Fibroblast of skin of back (primary cell): ENCODE results near the gene SMARCAL1.
A peak's percentile ranks its signal among the peaks of the same experiment; 100 is the strongest.

ENCODE experiments used
- DNase-seq: peaks from one replicate; pipeline ENCODE4 v3.0.0-alpha.2; 2013

Gene SMARCAL1

DNA sequence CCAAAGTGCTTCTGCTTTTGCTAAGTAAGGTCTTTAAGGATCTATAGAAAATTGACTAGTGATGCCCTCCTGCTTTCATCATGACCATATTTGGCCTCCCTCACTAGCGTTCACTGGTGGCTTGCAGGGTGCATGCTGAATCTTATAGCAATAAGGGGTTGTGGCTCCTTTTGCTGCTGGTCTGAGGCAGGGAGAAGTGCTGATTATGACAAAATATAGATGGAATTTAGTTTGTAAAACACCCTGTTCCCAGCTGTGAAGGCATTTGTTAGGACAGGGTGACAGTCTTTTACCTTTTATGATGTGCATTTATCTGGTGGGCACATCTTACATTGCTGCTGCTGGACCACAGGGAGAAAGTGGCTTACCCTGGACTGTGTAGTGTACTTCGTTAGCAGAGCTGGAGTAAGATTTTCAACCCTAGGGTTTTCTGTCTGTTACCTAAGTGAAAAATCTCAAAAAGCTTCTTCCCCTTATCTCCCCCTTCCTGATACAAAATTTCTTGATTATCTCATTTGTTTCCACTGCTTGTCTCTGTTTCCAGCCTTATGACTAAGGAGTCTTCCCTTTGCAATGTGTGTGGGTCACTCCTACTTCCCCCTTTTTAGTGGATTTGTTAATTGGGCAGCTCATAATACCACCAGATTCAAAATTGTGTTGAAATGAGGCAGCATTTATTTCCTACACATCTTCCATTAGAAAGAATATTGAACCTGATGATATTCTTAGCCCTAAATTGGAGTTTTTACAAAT is 65.2 kb downstream of the SMARCAL1 start:
- DNase-seq: no peak

DNA sequence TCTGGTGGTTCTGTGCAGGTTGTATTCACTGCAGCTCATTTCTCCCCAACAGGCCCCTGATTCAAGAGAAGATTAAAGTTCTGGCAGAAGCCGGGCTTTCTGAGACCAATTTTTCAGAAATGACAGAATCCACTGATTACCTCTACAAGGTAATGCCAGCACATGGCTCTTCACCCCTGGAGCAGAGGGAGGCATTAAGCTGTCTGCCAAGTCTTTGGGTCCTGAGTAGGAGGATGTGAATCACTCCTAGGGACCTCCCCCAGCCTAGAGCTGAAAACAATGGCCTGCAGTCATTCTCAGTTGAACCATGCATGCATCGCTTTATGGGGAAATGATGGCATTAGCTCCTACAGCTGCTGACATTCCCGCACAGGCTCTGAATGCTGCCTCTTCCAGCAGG is 65.9 kb downstream of the SMARCAL1 start:
- DNase-seq: peak; percentile 64

DNA sequence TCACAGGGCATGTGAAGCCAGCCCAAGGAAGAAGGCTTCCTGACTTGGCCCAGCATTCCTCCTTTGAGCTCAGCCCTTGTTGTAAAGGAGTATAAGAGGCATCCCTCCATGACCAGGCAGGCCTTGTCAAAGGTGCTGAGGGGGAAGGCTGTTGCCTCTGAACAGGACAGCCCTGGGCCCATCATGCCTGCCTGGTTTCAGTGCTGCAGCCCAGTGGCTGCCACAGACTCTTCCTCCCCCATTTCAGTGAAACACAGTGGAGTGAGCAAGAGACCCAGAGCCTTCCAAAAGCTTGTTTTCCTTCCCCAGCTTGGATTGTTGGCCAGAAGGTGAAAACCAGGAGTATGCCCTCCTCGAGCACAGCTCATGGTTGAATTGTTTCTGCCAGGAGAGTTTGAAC is 66.5 kb downstream of the SMARCAL1 start:
- DNase-seq: no peak

DNA sequence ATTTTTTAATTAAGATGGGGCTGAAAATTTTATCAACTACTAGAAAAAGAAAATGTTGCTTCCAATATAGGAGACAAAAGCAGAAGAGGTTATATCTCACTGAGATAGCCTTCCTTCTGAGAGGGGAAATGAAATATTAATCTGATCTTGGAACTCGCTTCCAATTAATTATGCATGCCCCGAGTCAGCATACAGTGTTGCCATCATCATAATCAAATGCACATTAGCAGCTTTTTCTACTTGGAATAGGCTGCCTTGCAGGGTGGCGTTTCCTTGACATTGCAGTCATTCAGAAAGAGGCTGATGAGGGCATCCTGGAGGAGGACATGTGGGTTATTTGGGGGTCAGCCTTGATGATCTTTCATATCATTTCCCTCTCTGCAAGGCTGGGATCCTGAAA is 67.9 kb downstream of the SMARCAL1 start:
- DNase-seq: no peak

DNA sequence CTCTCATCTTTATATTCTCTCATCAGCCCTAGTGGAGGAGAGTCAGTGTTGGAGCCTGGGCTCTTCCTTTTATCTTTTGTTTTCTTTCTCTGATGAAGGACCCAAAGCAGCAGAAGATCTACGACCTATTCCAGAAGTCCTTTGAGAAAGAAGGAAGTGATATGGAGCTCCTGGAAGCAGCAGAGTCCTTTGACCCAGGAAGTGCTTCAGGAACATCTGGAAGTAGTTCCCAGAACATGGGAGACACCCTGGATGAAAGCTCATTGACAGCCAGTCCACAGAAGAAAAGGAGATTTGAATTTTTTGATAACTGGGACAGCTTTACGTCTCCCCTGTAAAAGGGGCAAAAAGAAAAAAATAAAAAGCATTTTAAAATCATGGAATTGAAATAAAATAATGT is 70.4 kb downstream of the SMARCAL1 start:
- no peak for DNase-seq

DNA sequence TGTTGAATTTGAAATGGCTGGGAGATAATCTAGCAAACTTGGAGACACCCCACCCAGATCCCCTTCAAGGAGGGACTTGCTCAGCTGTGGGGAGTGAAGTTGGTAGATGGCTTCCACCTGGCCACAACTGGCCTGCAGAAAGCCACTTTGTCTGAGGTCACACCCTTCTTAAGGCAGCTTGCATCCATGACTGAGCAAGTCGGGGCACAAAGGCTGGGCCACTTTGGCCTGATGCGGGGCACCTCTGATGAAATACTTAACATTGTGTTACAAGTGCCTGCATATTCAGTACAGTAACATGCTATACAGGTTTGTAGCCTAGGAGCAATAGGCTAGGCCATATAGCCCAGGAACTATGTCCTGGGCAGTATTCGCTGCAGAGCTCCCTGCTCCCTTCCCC is 73.0 kb downstream of the SMARCAL1 start:
- no peak for DNase-seq

DNA sequence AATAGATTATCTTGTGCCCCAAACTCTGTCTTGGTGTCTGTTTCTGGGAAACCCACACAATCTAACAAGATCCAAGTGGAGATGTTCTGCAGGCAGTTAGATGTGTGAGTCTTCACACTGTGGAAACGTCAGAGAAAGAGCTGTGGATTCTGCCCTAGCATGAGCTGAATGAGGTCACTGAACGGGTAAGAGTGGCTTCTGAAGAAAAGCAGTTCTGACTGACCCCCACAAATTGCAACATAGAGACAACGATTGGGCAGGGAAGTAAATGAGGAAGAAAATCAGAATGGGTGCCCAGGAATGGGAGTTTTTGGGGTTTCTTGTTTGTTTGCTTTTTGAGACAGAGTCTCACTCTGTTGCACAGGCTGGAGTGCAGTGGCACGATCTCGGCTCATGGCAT is 73.5 kb downstream of the SMARCAL1 start:
- no peak for DNase-seq

DNA sequence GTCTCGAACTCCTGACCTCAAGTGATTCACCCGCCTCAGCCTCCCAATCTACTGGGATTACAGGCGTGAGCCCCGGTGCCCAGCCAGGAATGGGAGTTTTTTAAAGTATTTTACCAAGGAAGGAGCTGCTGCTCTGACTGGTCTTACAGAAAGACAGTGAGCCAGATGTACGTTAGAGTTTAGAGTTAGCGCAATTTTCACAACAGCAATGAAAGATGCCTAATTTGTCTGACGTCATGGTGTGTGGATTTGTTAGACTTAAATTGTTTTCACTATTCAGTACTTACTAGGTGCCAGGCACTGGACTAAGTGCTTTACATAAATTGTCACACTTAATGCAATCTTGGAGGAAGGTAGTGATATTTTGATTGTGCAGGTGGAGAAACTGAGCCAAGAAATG is 74.0 kb downstream of the SMARCAL1 start:
- DNase-seq: no peak

DNA sequence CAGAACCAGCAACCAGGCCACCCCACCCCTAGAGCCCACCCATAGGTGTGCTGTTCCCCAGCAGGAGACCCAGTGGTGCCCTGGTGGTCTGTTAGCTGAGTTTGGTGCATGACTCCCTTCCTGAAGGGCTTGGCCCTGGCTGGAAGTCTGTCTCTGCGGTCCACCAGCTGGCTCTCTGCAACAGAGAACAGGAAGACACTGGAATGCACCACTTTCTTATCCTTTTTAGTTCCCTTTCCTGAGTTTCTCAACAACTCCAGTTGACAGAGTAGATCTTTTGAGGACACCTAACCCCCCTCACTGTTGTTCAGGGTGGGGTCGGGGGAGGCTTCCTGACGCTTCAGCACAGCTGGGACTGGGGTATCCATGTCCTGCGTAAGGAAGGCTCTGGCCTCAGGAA is 74.4 kb downstream of the SMARCAL1 start:
- no peak for DNase-seq

DNA sequence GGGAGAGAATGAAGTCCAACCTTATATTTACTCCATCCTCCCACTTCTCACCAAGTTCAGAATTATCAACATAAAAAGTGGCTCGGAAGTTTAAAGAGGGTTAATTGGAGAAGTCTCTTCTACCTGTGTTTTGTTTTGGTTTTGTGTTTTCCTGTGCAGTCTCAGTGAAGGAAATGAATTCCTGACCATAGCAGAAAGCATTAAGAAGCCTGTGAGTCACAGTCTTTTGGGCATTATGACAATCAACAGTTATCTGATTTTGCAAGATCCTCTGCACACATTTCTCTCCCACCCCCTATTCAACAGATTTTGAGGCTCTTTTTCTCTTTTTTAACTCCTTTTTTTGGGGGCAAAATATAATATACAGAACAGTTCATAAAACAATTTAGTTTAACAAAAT is 77.8 kb downstream of the SMARCAL1 start:
- DNase-seq: peak; percentile 70

DNA sequence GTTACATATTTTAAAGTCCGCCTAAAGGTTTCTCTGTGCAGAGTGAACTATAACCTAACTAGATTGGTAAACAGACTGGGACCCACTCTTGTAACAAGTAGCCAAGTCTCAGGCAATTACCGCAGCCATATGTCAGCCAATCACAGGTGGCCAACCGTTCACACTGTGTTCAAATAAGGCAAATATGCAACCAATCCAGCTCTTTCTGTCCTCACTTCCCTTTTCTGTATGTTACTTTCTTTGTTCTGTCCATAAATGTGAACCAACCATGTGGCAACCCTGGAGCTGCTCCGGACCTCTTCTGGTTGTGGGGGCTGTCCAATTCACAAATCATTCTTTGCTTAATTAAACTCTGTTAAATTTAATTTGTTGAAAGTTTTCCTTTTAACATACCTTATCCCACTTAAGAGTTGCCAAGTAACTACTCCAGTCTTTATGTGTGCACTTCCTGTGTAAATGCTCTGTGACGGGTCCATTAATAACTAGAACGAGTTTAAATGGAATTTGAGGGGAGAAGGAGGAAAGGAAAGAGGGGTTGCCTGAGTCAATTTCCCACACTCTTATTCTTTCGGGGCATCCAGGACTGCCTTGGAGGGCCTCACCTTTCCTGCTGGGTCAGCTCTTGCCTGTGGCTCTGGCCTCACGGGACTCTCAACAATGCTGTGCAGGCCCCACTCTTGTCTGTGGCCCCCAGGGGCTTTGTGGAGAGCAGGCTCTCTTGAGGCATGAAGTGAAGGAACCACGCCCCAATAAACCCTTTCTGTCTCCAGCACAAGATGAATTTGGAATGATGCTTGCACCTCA is 79.7 kb downstream of the SMARCAL1 start:
- no peak for DNase-seq

DNA sequence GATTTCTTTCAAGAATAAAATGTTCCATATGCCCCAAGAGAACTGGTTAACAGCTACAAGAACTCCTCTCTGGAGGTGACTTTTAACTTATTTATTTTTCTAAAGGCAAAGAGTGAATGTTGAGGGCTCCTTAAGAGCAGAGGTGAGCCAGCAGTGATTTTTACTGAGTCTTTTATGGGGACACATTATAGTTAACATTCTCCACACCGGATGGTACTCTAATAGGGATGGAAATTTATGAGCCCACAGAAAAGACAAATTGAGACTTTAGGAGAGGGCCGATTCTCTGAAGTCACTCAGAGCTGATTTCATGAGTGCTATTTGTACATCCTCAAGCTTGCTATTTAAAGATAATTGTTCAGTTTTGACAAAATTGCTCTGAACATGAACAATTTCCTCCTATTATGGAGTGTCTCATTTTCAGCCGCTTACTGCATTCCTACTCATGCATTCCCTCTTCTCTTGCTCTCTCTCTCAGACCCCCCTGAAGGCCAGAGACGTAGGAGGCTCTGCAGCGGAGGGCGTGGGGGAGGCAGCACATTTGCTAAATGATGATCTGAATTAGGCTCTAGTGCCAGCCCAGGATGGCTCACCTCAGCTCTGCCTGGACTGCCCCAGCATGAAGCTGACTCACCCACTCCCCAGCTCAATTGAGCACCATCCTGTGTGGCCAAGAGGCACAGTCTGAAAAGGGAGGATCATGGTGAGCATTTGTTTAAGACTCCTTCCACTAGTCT is 80.5 kb downstream of the SMARCAL1 start:
- DNase-seq: peak; percentile 92

DNA sequence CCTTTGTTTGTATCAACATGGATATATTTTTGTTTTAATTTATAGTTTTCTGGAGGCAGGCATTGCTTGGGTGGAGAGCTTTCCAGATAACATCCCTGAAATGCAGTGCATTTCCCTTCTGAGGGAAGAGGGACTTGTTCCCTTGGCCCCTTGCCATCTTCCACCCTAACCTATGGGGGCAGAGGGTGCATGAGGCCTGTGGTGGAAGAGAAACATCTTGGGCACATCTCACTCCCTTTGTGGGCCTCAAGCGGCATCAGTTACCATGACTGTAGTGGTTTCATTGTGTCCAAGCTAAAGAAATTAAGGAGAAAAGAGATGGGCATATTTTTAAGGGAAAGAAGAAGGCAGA is 81.0 kb downstream of the SMARCAL1 start:
- DNase-seq: no peak

DNA sequence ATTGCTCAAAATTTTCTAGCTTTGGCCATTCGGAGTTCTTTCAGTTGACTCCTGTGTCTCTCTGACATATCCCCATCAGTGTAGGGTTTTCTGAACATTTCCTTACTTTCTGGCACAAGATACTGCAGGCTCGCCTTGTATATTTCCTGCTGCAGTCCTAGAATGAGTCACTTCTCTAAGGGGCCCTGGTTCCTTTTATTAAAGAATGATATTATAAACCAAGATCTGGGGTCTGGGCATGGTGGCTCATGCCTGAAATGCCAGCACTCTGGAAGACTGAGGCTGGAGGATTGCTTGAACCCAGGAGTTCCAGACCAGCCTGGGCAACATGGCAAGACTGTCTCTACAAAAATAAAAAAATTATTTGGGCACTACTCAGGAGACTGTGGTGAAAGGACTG is 83.4 kb downstream of the SMARCAL1 start:
- DNase-seq: peak; percentile 66

DNA sequence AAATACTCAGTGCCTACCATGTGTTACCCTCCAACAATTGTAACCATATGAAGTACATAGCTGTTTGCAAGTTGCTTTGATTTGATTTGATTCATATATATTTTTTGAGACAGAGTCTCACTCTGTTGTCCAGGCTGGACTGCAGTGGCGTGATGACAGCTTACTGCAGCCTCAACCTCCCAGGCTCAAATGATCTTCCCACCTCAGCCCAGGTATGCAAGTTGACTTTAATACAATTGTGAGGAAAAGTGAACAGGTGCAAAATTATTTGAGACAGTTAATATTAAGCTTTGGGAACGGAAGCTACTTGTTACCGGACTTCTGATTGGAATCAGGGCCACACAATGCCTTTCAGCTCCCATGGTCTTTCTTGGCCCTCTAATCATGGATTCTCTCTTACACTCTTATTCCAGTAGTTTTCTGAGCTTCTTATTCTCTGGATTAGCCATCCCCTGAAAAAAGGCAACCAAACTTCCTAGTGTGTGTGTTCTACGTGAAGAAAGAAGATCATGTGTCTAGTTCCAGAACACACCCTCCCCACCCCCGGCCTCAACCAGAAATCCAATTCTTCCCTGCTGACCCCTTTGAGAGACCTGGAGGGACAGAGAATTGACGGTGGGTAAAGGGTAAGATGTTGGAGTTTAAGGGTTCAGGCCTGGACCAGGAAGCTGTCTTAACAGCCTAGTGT is 85.2 kb downstream of the SMARCAL1 start:
- no peak for DNase-seq

DNA sequence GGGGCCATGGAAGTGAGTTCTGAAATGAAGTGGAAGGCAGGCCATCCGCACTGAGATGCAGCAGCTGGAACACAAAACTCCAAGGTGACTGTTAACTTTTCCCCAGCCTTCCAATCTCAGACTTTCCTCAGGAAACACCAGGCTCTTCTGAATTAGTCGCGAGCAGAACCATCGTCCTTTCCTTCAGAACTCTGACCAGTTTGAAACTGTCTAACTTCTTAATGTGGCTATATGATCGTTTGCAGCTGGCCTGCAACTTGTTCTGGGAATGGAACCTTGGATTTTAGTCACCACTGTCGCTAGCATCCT is 85.7 kb downstream of the SMARCAL1 start:
- DNase-seq: no peak

DNA sequence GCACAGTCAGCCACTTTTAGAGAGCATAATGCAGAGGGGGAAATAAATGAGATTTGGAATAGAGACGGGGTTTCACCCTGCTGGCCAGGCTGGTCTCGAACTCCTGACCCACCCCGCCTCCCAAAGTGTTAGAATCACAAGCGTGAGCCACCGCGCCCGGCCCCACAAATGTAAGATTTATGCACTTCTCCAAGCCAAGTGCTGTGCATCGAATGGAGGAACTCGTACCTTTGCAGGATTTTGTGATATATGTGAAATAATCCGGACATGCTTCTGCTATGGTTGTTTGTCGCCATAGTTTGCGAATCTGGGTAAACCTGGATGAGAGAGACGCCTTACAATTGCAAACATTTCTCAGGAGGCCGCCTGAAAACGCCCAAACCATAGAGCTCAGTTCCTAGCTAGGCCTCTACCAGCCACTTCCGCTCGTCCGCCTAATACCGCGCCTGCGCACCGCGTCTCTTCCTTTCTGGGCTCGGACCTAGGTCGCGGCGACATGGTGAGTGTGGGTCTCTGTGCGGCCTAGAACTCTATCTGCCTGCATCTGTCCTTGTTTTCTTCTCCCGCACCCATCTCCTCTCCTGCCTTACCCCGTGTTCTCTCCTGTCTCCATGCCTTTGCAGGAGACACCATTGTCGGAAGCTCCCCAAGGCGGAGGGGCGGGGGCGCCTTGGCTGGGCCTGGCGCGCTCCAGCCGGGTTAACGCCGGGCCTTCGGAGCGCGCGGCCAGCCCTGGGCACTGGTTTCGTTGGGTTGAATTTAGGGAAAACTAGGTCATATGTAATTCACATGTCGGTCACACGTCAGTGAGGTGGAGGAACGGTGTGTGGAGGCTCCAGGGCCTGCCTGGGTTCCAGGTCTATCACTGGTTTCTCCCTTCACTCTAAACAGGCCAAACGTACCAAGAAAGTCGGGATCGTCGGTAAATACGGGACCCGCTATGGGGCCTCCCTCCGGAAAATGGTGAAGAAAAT is 86.4 kb downstream of the SMARCAL1 start, which contains the start of gene RPL37A:
Gene RPL37A (plus strand): TSS at position 466 of the 974 bp plus-strand sequence. CDS start 31 bp downstream, at position 497.
- peak; percentile 96 for DNase-seq

DNA sequence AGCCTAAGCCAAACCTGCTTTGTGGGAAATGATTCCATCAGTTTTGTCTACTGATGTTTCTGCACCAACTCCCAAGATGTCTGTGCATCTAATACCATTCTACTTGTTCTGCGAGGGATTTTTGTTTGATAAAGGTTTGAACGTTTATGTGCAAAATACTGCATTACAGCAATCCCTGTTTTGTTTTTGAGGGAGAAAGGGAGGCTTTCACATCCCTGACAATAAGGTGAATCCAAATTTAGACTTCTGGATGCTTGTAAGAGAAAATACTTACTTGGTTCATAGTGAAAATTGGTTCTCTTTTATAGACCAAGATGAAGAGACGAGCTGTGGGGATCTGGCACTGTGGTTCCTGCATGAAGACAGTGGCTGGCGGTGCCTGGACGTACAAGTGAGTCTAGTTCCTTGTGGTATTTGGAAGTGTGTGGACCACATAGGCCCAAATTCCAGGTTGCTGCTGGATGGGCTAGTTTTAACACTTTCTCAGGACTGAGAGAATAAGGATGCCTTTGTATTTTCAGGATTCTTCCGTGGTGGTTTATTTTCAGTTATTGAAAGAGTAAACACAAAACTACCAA is 87.4 kb downstream of the SMARCAL1 start:
- DNase-seq: no peak

DNA sequence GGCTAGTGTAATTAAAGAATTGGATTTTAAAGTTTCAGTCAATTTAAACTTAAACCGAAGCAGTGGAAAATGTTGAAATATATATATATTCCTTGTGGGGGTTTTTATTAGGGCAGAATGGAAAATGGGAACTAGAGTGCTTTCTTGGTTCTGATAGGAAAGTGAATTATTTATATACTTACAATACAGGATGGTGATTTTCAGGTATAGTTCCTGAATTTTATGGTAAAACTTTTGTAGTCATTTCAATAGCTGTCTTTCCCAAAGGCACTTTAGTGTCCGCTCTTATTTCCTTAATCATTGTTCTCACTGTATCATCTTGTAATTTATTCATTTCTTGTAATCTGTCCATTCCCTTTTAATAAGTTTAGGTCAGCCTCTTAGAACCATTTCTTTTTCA is 88.3 kb downstream of the SMARCAL1 start:
- no peak for DNase-seq

DNA sequence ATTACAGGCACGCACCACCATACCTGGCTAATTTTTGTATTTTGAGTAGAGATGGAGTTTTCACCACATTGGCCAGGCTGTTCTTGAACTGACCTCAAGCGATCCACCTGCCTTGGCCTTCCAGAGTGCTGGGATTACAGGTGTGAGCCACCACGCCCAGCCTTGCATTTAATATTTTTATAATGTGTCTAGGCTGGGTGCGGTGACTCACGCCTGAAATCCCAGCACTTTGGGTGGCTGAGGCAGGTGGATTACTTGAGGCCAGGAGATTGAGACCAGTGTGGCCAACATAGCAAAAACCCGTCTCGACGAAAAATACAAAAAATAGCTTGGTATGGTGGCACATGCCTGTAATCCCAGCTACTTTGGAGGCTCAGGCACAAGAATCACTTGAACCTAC is 89.6 kb downstream of the SMARCAL1 start:
- DNase-seq: no peak

DNA sequence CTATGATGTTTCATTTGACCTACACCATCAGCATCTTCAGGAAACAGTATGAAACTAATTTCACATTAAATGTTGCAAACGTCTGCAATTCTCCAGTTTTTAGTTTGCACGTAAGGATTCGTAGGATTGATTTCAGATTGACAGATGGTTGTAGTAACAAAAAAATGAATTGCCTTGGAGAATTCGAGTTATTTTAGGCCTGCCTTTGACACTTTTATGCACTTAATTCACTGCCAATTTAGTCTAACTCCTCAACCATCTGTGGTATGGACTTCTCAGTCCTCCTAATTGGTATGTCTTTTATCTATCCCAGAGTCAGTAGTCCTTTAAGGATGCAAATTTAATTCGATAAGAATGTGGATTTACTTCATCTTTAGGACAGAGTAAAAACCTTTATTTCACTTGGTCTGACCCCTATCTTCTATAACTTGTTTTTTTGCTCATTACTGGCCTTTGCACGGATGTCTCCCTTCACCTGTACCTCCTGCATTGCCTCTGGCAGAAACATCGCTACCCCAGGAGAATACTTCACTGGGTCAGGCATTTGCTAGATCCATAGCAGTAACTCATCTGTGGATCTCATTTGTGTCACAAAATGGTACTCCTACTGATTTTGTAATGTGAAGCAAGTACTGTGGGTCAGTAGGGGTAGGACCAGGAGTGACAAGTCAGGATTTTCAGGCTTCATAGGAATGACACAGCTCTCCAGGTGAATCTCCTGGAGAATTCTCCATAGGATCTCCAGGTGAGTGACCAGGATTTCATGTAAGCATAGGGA is 90.3 kb downstream of the SMARCAL1 start:
- no peak for DNase-seq
